HEK293 (cell line): Measurements from ENCODE around the gene CSK.

ENCODE experiments used
- GLIS1 ChIP-seq: fragments of 450-650 bp; formaldehyde crosslinking; IDR thresholded peaks from 2 replicates; pipeline ENCODE4 v1.5.1; 2016; ENCODE audit warnings: missing biosample characterization, missing genetic modification characterization
- PRDM10 ChIP-seq: fragments of 450-650 bp; formaldehyde crosslinking; IDR thresholded peaks from 2 replicates; pipeline ENCODE4 v1.5.1; 2016; ENCODE audit warnings: missing biosample characterization, missing genetic modification characterization
- SCRT2 ChIP-seq: fragments of 450-650 bp; formaldehyde crosslinking; IDR thresholded peaks from 2 replicates; pipeline ENCODE4 v1.5.1; 2016; ENCODE audit warnings: missing biosample characterization, missing genetic modification characterization
- SP7 ChIP-seq: fragments of 450-650 bp; formaldehyde crosslinking; IDR thresholded peaks from 2 replicates; pipeline ENCODE4 v1.5.1; 2016; ENCODE audit warnings: missing biosample characterization, missing genetic modification characterization
- TSHZ1 ChIP-seq: fragments of 450-650 bp; formaldehyde crosslinking; IDR thresholded peaks from 2 replicates; pipeline ENCODE4 v1.5.1; 2016; ENCODE audit warnings: missing biosample characterization, missing genetic modification characterization, borderline replicate concordance
- WT1 ChIP-seq: fragments of 450-650 bp; formaldehyde crosslinking; IDR thresholded peaks from 2 replicates; pipeline ENCODE4 v1.5.1; 2016; ENCODE audit warnings: missing biosample characterization, missing genetic modification characterization
- ZBTB48 ChIP-seq: fragments of 450-650 bp; formaldehyde crosslinking; IDR thresholded peaks from 2 replicates; pipeline ENCODE4 v1.5.1; 2016; ENCODE audit warnings: missing biosample characterization, missing genetic modification characterization
- ZEB2 ChIP-seq: fragments of 450-650 bp; formaldehyde crosslinking; IDR thresholded peaks from 2 replicates; pipeline ENCODE4 v1.5.1; 2016; ENCODE audit warnings: missing biosample characterization, missing genetic modification characterization
- ZFP41 ChIP-seq: fragments of 450-650 bp; formaldehyde crosslinking; IDR thresholded peaks from 2 replicates; pipeline ENCODE4 v1.5.1; 2016; ENCODE audit warnings: missing biosample characterization, missing genetic modification characterization, borderline replicate concordance
- ZFP69B ChIP-seq: fragments of 450-650 bp; formaldehyde crosslinking; IDR thresholded peaks from 2 replicates; pipeline ENCODE4 v1.5.1; 2016; ENCODE audit warnings: missing biosample characterization, missing genetic modification characterization
- ZNF114 ChIP-seq: fragments of 450-650 bp; formaldehyde crosslinking; IDR thresholded peaks from 2 replicates; pipeline ENCODE4 v1.5.0; 2017; ENCODE audit warnings: missing biosample characterization, missing genetic modification characterization
- ZNF175 ChIP-seq: fragments of 450-650 bp; formaldehyde crosslinking; IDR thresholded peaks from 2 replicates; pipeline ENCODE4 v1.5.1; 2016; ENCODE audit warnings: missing biosample characterization, missing genetic modification characterization
- ZNF211 ChIP-seq: fragments of 450-650 bp; formaldehyde crosslinking; IDR thresholded peaks from 2 replicates; pipeline ENCODE4 v1.5.1; 2016; ENCODE audit warnings: low read depth, missing biosample characterization, missing genetic modification characterization
- ZNF248 ChIP-seq: fragments of 450-650 bp; formaldehyde crosslinking; IDR thresholded peaks from 2 replicates; pipeline ENCODE4 v1.5.1; 2017; ENCODE audit warnings: missing biosample characterization, missing genetic modification characterization
- ZNF324 ChIP-seq: fragments of 450-650 bp; formaldehyde crosslinking; IDR thresholded peaks from 2 replicates; pipeline ENCODE4 v1.5.1; 2016; ENCODE audit warnings: missing biosample characterization, missing genetic modification characterization
- ZNF341 ChIP-seq: fragments of 450-650 bp; formaldehyde crosslinking; IDR thresholded peaks from 2 replicates; pipeline ENCODE4; 2016; ENCODE audit warnings: low read depth, missing biosample characterization, missing genetic modification characterization
- ZNF391 ChIP-seq: fragments of 450-650 bp; formaldehyde crosslinking; IDR thresholded peaks from 2 replicates; pipeline ENCODE4 v1.5.1; 2016; ENCODE audit warnings: low read depth, missing biosample characterization, missing genetic modification characterization, borderline replicate concordance
- ZNF416 ChIP-seq: fragments of 450-650 bp; formaldehyde crosslinking; IDR thresholded peaks from 2 replicates; pipeline ENCODE4 v1.5.1; 2016; ENCODE audit warnings: missing biosample characterization, missing genetic modification characterization
- ZNF501 ChIP-seq: fragments of 450-650 bp; formaldehyde crosslinking; IDR thresholded peaks from 2 replicates; pipeline ENCODE4 v1.5.1; 2016; ENCODE audit warnings: missing biosample characterization, missing genetic modification characterization
- ZNF580 ChIP-seq: fragments of 450-650 bp; formaldehyde crosslinking; IDR thresholded peaks from 2 replicates; pipeline ENCODE4 v1.5.1; 2016; ENCODE audit warnings: missing biosample characterization, missing genetic modification characterization
- ZNF600 ChIP-seq: fragments of 450-650 bp; formaldehyde crosslinking; IDR thresholded peaks from 2 replicates; pipeline ENCODE4 v1.5.1; 2016; ENCODE audit warnings: missing biosample characterization, missing genetic modification characterization
- ZNF610 ChIP-seq: fragments of 450-650 bp; formaldehyde crosslinking; IDR thresholded peaks from 2 replicates; pipeline ENCODE4 v1.5.1; 2016; ENCODE audit warnings: missing biosample characterization, missing genetic modification characterization, borderline replicate concordance
- ZNF707 ChIP-seq: fragments of 450-650 bp; formaldehyde crosslinking; IDR thresholded peaks from 2 replicates; pipeline ENCODE4 v1.5.1; 2016; ENCODE audit warnings: missing biosample characterization, missing genetic modification characterization
- ZNF791 ChIP-seq: fragments of 450-650 bp; formaldehyde crosslinking; IDR thresholded peaks from 2 replicates; pipeline ENCODE4 v1.5.1; 2016; ENCODE audit warnings: missing biosample characterization, missing genetic modification characterization
- TF ChIP-seq, protein P1 (sequence below): fragments of 450-650 bp; formaldehyde crosslinking; IDR thresholded peaks from 2 replicates; pipeline ENCODE4 v1.5.1; 2016; ENCODE audit warnings: missing biosample characterization, missing genetic modification characterization
- TF ChIP-seq, protein P2 (sequence below): fragments of 450-650 bp; formaldehyde crosslinking; IDR thresholded peaks from 2 replicates; pipeline ENCODE4 v1.5.1; 2016; ENCODE audit warnings: missing biosample characterization, missing genetic modification characterization
- TF ChIP-seq, protein P3 (sequence below): fragments of 450-650 bp; formaldehyde crosslinking; IDR thresholded peaks from 2 replicates; pipeline ENCODE4 v1.5.1; 2016; ENCODE audit warnings: missing biosample characterization, missing genetic modification characterization

The CSK gene

GRCh38 chr15:74816624-74817369 lies 34.9 kb downstream of the CSK start (continued):
- TF ChIP-seq PRDM10: peak; percentile 98
- peak; percentile 81 for TF ChIP-seq ZFP69B (tag by site-specific recombination)
- TF ChIP-seq ZNF391 (tag by site-specific recombination): no peak
- no peak for TF ChIP-seq ZNF610
- TF ChIP-seq ZNF114: no peak
- TF ChIP-seq, protein P1, sequence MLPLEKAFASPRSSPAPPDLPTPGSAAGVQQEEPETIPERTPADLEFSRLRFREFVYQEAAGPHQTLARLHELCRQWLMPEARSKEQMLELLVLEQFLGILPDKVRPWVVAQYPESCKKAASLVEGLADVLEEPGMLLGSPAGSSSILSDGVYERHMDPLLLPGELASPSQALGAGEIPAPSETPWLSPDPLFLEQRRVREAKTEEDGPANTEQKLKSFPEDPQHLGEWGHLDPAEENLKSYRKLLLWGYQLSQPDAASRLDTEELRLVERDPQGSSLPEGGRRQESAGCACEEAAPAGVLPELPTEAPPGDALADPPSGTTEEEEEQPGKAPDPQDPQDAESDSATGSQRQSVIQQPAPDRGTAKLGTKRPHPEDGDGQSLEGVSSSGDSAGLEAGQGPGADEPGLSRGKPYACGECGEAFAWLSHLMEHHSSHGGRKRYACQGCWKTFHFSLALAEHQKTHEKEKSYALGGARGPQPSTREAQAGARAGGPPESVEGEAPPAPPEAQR (tag by site-specific recombination): no peak
- TF ChIP-seq SCRT2 (tag by site-specific recombination): no peak
- TF ChIP-seq ZNF324 (tag by site-specific recombination): no peak
- no peak for TF ChIP-seq ZFP41 (tag by site-specific recombination)
- no peak for TF ChIP-seq ZNF791 (tag by site-specific recombination)
- TF ChIP-seq, protein P2, sequence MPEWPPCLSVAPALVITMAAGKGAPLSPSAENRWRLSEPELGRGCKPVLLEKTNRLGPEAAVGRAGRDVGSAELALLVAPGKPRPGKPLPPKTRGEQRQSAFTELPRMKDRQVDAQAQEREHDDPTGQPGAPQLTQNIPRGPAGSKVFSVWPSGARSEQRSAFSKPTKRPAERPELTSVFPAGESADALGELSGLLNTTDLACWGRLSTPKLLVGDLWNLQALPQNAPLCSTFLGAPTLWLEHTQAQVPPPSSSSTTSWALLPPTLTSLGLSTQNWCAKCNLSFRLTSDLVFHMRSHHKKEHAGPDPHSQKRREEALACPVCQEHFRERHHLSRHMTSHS (tag by site-specific recombination): no peak
- peak; percentile 63 for TF ChIP-seq ZEB2 (tag by site-specific recombination)
- no peak for TF ChIP-seq ZBTB48 (tag by site-specific recombination)
- peak; percentile 80 for TF ChIP-seq SP7 (tag by site-specific recombination)
- no peak for TF ChIP-seq ZNF501
- TF ChIP-seq ZNF580 (tag by site-specific recombination): no peak
- TF ChIP-seq ZNF600: peak; percentile 96
- no peak for TF ChIP-seq ZNF248 (tag by site-specific recombination)
- peak; percentile 5; the same call in 1 of the 2 replicates for TF ChIP-seq TSHZ1 (tag by site-specific recombination)
- TF ChIP-seq ZNF341 (tag by site-specific recombination): peak; percentile 39; the same call in 1 of the 2 replicates
- TF ChIP-seq GLIS1 (tag by site-specific recombination): peak; percentile 85
- TF ChIP-seq, protein P3, sequence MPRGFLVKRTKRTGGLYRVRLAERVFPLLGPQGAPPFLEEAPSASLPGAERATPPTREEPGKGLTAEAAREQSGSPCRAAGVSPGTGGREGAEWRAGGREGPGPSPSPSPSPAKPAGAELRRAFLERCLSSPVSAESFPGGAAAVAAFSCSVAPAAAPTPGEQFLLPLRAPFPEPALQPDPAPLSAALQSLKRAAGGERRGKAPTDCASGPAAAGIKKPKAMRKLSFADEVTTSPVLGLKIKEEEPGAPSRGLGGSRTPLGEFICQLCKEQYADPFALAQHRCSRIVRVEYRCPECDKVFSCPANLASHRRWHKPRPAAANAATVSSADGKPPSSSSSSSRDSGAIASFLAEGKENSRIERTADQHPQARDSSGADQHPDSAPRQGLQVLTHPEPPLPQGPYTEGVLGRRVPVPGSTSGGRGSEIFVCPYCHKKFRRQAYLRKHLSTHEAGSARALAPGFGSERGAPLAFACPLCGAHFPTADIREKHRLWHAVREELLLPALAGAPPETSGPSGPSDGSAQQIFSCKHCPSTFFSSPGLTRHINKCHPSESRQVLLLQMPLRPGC: 0 out of 2 replicates have a peak, but pooled peaks have one; percentile 22
- no peak for TF ChIP-seq ZNF211 (tag by site-specific recombination)
- TF ChIP-seq ZNF416 (tag by site-specific recombination): no peak
- no peak for TF ChIP-seq ZNF175 (tag by site-specific recombination)
- TF ChIP-seq ZNF707 (tag by site-specific recombination): no peak
- 0 out of 2 replicates have a peak, but pooled peaks have one; percentile 14 for TF ChIP-seq WT1 (tag by site-specific recombination)
